ENCODE measurements around the gene CFAP57. TPM values are rescaled to one million over a fixed set of nuclear protein-coding genes. Genes with fewer than 3 reads are reported as not detected.

Gene CFAP57
- total and polyA plus RNA-seq, 2 of the 4 experiments (the other 2 are of a cell fraction) = 0.29 to 0.36 TPM

- in situ Hi-C loops (cut with MboI; ENCODE audit: low sequenced_read_pairs) (no loop called here), dilution Hi-C loops (cut with HindIII; ENCODE audit: low sequenced_read_pairs, unreplicated experiment) (no loop called here), intact Hi-C loops (cut with micrococcal nuclease) (no loop called here)
- H3K4me3 ChIP-seq (ENCODE audit: insufficient read depth, low read depth, low read length) = no peak overlapping the region
- ChIA-PET CTCF (no interaction called here), POLR2A (ENCODE audit: unreplicated experiment) (no interaction called here)
- H3K4ac ChIP-seq (ENCODE audit: low read depth, low read length) = peak overlapping the region; percentile 53
- peak overlapping the region; percentile 82; the same call in 1 of the 2 replicates for H2BK20ac ChIP-seq (ENCODE audit: low read depth, low read length)
- H3K36me3 ChIP-seq (ENCODE audit: control insufficient read depth, insufficient read depth, low read length) = no peaks in the 10 kb centered on the region
- peak overlapping the region; percentile 37; the same call in 1 of the 2 replicates for H3K18ac ChIP-seq (ENCODE audit: low read depth, low read length)
- TF ChIP-seq RCOR1 (IDR thresholded peaks at IDR 0.05; ENCODE audit: insufficient replicate concordance, low read length) = no peak
- TF ChIP-seq NFE2L2 (IDR thresholded peaks at IDR 0.05; ENCODE audit: low read depth, low read length) = no peak
- TF ChIP-seq BHLHE40 (IDR thresholded peaks at IDR 0.05; ENCODE audit: low read depth, low read length) = no peak
- TF ChIP-seq MXI1 (IDR thresholded peaks at IDR 0.05; ENCODE audit: borderline replicate concordance, low read depth, low read length) = no peak
- no peak for TF ChIP-seq CHD1 (IDR thresholded peaks at IDR 0.05; ENCODE audit: low read depth, low read length)
- TF ChIP-seq CEBPB (IDR thresholded peaks at IDR 0.05; ENCODE audit: low read depth, low read length) = no peak
- no peak overlapping the region for H2AK5ac ChIP-seq (ENCODE audit: low read depth, low read length)
- H4K8ac ChIP-seq (ENCODE audit: low read depth in 2 of 2, low read length in 2 of 2) = peak overlapping the region in 1 of 2 experiments; percentile 70; a peak in 2 of 4 replicates
- H3K4me2 ChIP-seq (ENCODE audit: low read depth, low read length) = no peak overlapping the region
- H4K91ac ChIP-seq (ENCODE audit: insufficient read depth, low read depth, low read length) = peak overlapping the region; percentile 51
- DNase-seq (peak; percentile 7), ATAC-seq (ENCODE audit: low read depth) (peak; percentile 40; the same call in 1 of the 2 replicates)
- peak overlapping the region; percentile 77 for H2AK9ac ChIP-seq (replicated peaks; ENCODE audit: low read depth, low read length, poor library complexity)
- BruUV-seq (replicated peaks) = no TSS peak
- peak overlapping the region; percentile 27 for H2BK5ac ChIP-seq (ENCODE audit: low read depth, low read length, poor library complexity, severe bottlenecking)
- no peak overlapping the region for H3K27ac ChIP-seq (ENCODE audit: insufficient read depth, low read length)
- H3K56ac ChIP-seq (ENCODE audit: extremely low read depth, insufficient read depth, low read length) = no peak overlapping the region
- WGBS, 2 experiments (ENCODE audit: extremely low coverage in 2 of 2, insufficient read length in 1 of 2) = no CpG with 5 or more reads among the region's 4 CpGs
- H4K20me1 ChIP-seq (ENCODE audit: insufficient read depth, low read length) = no peaks in the 10 kb centered on the region
- H3K9me1 ChIP-seq (ENCODE audit: insufficient read depth, low read length) = no peaks in the 10 kb centered on the region; the same call in 1 of the 2 replicates
- H3K14ac ChIP-seq (replicated peaks; ENCODE audit: low read depth, low read length) = peak overlapping the region; percentile 68; the same call in 1 of the 2 replicates
- H3K9me3 ChIP-seq (ENCODE audit: control insufficient read depth, insufficient read depth, low read length) = no peaks in the 10 kb centered on the region
- no peaks in the 10 kb centered on the region for H3K79me1 ChIP-seq (ENCODE audit: low read depth in 1 of 2, low read length in 2 of 2)
- peaks cover 18% of the 10 kb centered on the region for H3K27me3 ChIP-seq (ENCODE audit: control insufficient read depth, insufficient read depth, low read length)
- H2BK120ac ChIP-seq (ENCODE audit: low read depth, low read length) = peak overlapping the region; percentile 57
- peak overlapping the region; percentile 66 for H3K23ac ChIP-seq (ENCODE audit: low read depth, low read length)
- peak overlapping the region; percentile 81 for H2AFZ ChIP-seq (replicated peaks; ENCODE audit: low read length, poor library complexity)
- H2BK15ac ChIP-seq (ENCODE audit: low read depth, low read length) = peak overlapping the region; percentile 53; the same call in 1 of the 3 replicates
- peak overlapping the region; percentile 75 for H4K5ac ChIP-seq (ENCODE audit: low read depth, low read length)
- H3K9ac ChIP-seq (ENCODE audit: low read depth, low read length) = no peak overlapping the region
- no peaks in the 10 kb centered on the region for H3K4me1 ChIP-seq (ENCODE audit: control insufficient read depth, insufficient read depth, low read length)
Measured at GRCh38 chr1:43152866-43153265, 19.3 kb upstream of the CFAP57 start.

All from IMR-90 (cell line).